Heart right ventricle (tissue), 16 donors: ENCODE results near the gene EPN2. TPM values are rescaled to one million over a fixed set of nuclear protein-coding genes. Genes with fewer than 3 reads are reported as not detected.
A peak's percentile ranks its signal among the peaks of the same experiment; 100 is the strongest.

ENCODE experiments used
- ATAC-seq, 8 donors: fragments of 200-7000 bp; cut with Tn5 transposase; one replicate each; pipeline ENCODE4 v1.9.1; 2020; ENCODE audit warnings: mild to moderate bottlenecking in 8 of 8, moderate library complexity in 8 of 8, moderate number of reproducible peaks in 1 of 8
- DNase-seq, 2 donors: peaks; one replicate each; pipeline ENCODE4 v3.0.0-alpha.2; 2020
- H3K27ac ChIP-seq, 10 donors: fragments of 200-600 bp; sonication (generic) in 2 of 10; one replicate each; pipeline versions ENCODE4 v1.5.0 to v1.8.0; 2020 to 2022; ENCODE audit warnings: mild to moderate bottlenecking in 3 of 10
- H3K27me3 ChIP-seq, 7 donors: fragments of 200-600 bp; one replicate each; pipeline ENCODE4 v1.8.0; 2021 to 2022; ENCODE audit warnings: mild to moderate bottlenecking in 2 of 7
- H3K36me3 ChIP-seq, 9 donors: fragments of 200-600 bp; sonication (generic) in 1 of 9; one replicate each; pipeline versions ENCODE4 v1.5.0 to v1.8.0; 2020 to 2022; ENCODE audit warnings: mild to moderate bottlenecking in 2 of 9
- H3K4me1 ChIP-seq, 9 donors: fragments of 200-600 bp; sonication (generic) in 1 of 9; one replicate each; pipeline versions ENCODE4 v1.5.0 to v1.8.0; 2020 to 2022; ENCODE audit warnings: mild to moderate bottlenecking in 4 of 9
- H3K4me3 ChIP-seq, 10 donors: fragments of 200-600 bp; sonication (generic) in 2 of 10; one replicate each; pipeline versions ENCODE4 v1.5.0 to v1.8.0; 2020 to 2022; ENCODE audit warnings: mild to moderate bottlenecking in 7 of 10, moderate library complexity in 2 of 10
- H3K9me3 ChIP-seq, 11 donors: fragments of 200-600 bp in 10 of 11; sonication (generic) in 2 of 11; one replicate each; pipeline versions ENCODE4 v1.5.0 to v1.8.0; 2013 to 2022; ENCODE audit warnings: mild to moderate bottlenecking in 2 of 11, control low read depth in 1 of 11, moderate library complexity in 1 of 11
- WGBS, 2 donors: extraction: QIAGEN DNeasy Blood & Tissue Kit; methylation state at CpG; one replicate each; pipeline ENCODE4 v1.1.7; 2013; ENCODE audit warnings: inconsistent platforms in 1 of 2; 5-methylcytosine and 5-hydroxymethylcytosine counted together
- intact Hi-C, 10 donors: fragments of 100-400 bp; cut with DNase I; formaldehyde crosslinking; loops; one replicate each; pipeline versions ENCODE4 v1.11.1 to v1.14.2; 2022
- polyA plus RNA-seq, 2 donors: library from polyadenylated mRNA; stranded (reverse); fragments of 200-250 nt; gene quantifications; one replicate each; pipeline ENCODE4 v1.2.3, GENCODE V29; 2013
- total RNA-seq, 10 donors: library from RNA; stranded (reverse); fragmentation: NEBNext Ultra II Directional in 3 of 10; extraction: Animal tissue kit (Norgen Biotek cat#: 25700) in 3 of 10; gene quantifications; one replicate each; pipeline versions ENCODE4 v1.2.1 to v1.2.4, GENCODE V29; 2021 to 2023
- TF ChIP-seq, protein P1 (sequence below), 9 donors: fragments of 200-600 bp; sonication (generic) in 2 of 9; IDR thresholded peaks; one replicate each; pipeline versions ENCODE4 v1.5.0 to v1.8.0; 2021 to 2022; ENCODE audit warnings: antibody characterized with exemption in 9 of 9, mild to moderate bottlenecking in 5 of 9, moderate library complexity in 1 of 9
- donor health status: Arrhythmogenic right ventricular cardiomyopathy.
- donor health status: ischemic (EF 13 %, LVEDD 7.1; RV severe dilation, severe dysfunction).
- donor health status: healthy with polysubstance abuse.
- donor health status: DM: no; HTN: yes; CAD: no.
- donor health status: DM: no; HTN: no; CAD: no.
- donor health status: ischemic (EF 25% LVEDD 6.9; RV normal size, moderate dysfunction).
- donor health status: ischemic (EF 25% LVEDD 5.7; RV mildly dilated, moderate dysfunction).
- donor health status: healthy.
- donor health status: DM: yes; HTN: yes; CAD: no.
- donor health status: Ischemic cardiomyopathy.
- donor health status: ischemic (EF 35%, LVEDD 5.7; RV mildly dilated, moderate dysfunction).
- donor health status: nonischemic (EF 11% LVEDD 7.7; RV severe dilation, severe dysfunction).
- donor health status: DM: yes; HTN: yes; CAD: no.
- donor health status: PGD.
- donor health status: ischemic (EF 29% LVEDD 5.4; RV normal size, mild dysfunction).
- donor health status: nonischemic (EF 23%, LVEDD 6.1; RV moderate dilation, normal function).

The EPN2 gene
- total and polyA plus RNA-seq, 12 donors = 20.0 to 83.1 (median 54.9) TPM

DNA sequence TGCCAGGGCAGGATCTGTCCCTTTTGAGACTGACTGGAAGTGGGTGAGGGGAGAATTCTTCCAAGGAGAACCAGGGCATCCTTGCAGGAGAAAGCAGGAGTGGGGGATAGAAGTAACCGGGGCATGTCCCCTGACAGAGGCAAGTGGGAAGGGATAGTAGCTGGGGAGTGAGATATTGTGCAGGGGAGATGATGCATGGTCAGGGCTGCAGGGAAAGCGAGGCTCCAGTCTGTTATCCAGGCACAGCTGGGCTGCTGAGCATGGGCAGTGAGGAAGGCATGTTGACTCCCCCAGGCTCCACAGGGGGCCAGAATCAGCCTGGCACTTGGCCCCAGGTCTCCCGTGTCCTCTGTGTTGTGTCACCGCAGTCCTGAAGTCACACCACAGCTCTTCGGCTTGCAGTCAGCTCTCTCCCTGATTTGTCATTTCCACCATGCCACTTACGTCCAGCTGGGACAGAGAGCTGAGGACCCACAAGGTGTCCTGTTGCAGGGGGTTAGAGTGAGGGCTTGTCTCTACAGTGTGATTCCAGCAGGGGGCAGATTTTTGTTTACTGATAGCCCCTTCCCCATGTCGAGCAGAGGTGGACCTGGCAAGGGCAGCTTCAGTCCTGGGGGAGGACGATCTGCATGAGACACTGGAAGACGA, 84.4 kb downstream of the EPN2 start:
- Histone ChIP-seq H3K4me3 (no peak overlapping the region), H3K4me1 (peaks cover 3 to 29% (median 19%) of the 10 kb centered on the region in 9 donors), H3K36me3 (peaks cover 0 to 37% (median 0%) of the 10 kb centered on the region in 9 donors), H3K27me3 (peaks cover 0 to 59% (median 0%) of the 10 kb centered on the region in 7 donors), H3K9me3 (peaks cover 0 to 13% (median 0%) of the 10 kb centered on the region in 11 donors), H3K27ac (no peak overlapping the region)
- ATAC-seq (peak in 3 of 8 donors; percentile 25 to 40 (median 36)), DNase-seq (no peak)
- TF ChIP-seq, protein P1, sequence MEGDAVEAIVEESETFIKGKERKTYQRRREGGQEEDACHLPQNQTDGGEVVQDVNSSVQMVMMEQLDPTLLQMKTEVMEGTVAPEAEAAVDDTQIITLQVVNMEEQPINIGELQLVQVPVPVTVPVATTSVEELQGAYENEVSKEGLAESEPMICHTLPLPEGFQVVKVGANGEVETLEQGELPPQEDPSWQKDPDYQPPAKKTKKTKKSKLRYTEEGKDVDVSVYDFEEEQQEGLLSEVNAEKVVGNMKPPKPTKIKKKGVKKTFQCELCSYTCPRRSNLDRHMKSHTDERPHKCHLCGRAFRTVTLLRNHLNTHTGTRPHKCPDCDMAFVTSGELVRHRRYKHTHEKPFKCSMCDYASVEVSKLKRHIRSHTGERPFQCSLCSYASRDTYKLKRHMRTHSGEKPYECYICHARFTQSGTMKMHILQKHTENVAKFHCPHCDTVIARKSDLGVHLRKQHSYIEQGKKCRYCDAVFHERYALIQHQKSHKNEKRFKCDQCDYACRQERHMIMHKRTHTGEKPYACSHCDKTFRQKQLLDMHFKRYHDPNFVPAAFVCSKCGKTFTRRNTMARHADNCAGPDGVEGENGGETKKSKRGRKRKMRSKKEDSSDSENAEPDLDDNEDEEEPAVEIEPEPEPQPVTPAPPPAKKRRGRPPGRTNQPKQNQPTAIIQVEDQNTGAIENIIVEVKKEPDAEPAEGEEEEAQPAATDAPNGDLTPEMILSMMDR (IDR thresholded peaks at IDR 0.05) = peak in 5 of 9 donors; percentile 10 to 23 (median 14)
- WGBS, 2 donors = 74 to 80% methylated on average over 9 of the region's 9 CpGs
- intact Hi-C loops = loop anchor here in 1 of 10 donors (5.0 kb wide), 1 partner anchor 41 kb away; the partner anchor contains the start of gene B9D1

DNA sequence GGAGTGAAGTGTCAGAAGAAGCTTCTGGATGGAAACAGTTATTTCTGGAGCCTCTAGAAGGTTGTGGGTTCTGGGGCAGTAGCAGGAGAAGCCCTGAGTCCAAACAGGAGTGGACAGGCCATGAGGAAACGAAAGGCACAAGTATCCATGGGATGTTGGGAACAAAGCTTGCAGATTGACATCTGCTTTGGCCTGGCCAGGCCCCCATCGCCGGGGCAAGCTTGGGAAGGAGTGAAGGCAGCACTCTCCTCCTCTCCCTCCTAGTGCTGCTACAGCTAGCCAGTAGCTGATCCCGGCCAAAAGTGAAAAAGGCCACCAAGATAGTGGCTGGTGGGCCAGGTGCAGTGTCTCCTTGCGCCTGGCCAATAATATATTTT, 85.0 kb downstream of the EPN2 start:
- Histone ChIP-seq H3K27ac (no peak overlapping the region), H3K9me3 (peaks cover 0 to 13% (median 0%) of the 10 kb centered on the region in 11 donors)
- 96 to 97% methylated on average over 5 of the region's 5 CpGs for WGBS, 2 donors

DNA sequence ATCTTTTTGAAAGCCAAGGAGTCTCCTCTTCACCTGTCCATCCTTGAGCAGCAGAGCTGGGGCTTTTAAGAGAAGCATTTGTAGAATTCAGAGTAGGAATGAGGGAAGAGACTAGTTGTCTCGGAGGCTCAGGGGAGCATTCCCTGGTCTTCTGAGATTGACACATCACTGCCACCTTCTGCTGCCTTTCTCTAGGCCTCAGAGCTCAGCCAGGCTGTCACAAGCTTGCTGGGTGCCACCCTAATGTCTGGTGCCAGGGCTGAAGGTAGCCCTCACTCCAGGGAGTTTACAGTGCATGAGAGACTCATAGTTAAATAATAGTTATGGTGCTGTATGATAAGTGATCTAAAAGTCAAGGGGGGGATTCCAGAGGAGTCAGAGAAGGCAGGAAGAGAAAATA, 85.7 kb downstream of the EPN2 start:
- TF ChIP-seq, protein P1 (IDR thresholded peaks at IDR 0.05) = no peak

More for the DNA sequence above, 85.0 kb downstream of the EPN2 start:
- Histone ChIP-seq H3K4me1 (peaks cover 1 to 24% (median 15%) of the 10 kb centered on the region in 9 donors), H3K36me3 (peaks cover 0 to 37% (median 0%) of the 10 kb centered on the region in 9 donors), H3K4me3 (no peak overlapping the region), H3K27me3 (peaks cover 0 to 54% (median 0%) of the 10 kb centered on the region in 7 donors)
- ATAC-seq = no peak
- DNase-seq = no peak
- TF ChIP-seq, protein P1 (IDR thresholded peaks at IDR 0.05) = no peak
- intact Hi-C loops = loop anchor here in 1 of 10 donors (5.0 kb wide), 1 partner anchor 40 kb away; the partner anchor contains the start of gene B9D1

DNA sequence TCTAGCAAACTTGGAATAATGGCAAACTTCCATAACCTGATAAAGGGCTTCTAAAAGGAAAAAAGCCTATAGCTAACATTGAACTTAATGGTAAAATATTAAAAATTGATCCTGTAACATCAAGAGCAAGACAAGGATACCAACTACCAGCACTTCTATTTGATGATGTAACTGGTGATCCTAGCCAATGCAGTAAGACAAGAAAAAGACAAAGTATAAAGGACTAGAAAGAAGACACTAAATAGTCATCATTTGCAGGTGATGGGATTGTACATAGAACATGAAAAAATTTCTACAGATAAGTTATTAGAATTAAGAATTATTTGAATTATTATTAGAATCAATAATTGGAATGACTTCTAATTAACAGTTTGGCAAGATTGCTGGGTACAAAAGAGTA, 88.4 kb downstream of the EPN2 start:
- Histone ChIP-seq H3K9me3 (peaks cover 0 to 13% (median 0%) of the 10 kb centered on the region in 11 donors), H3K27me3 (peaks cover 0 to 29% (median 0%) of the 10 kb centered on the region in 7 donors), H3K36me3 (peaks cover 0 to 59% (median 0%) of the 10 kb centered on the region in 9 donors), H3K27ac (no peak overlapping the region), H3K4me3 (no peak overlapping the region), H3K4me1 (peaks cover 0 to 15% (median 5%) of the 10 kb centered on the region in 9 donors)
- TF ChIP-seq, protein P1 (IDR thresholded peaks at IDR 0.05) = no peak
- no peak for ATAC-seq
- intact Hi-C loops = no loop called here
- DNase-seq = no peak

More for the DNA sequence above, 85.7 kb downstream of the EPN2 start:
- 88 to 93% methylated on average over 1 of the region's 1 CpG for WGBS, 2 donors
- Histone ChIP-seq H3K27me3 (peaks cover 0 to 47% (median 0%) of the 10 kb centered on the region in 7 donors), H3K36me3 (peaks cover 0 to 43% (median 0%) of the 10 kb centered on the region in 9 donors), H3K4me1 (peaks cover 0 to 17% (median 7%) of the 10 kb centered on the region in 9 donors), H3K4me3 (no peak overlapping the region), H3K27ac (peak overlapping the region in 1 of 10 donors; percentile 11), H3K9me3 (peaks cover 0 to 13% (median 0%) of the 10 kb centered on the region in 11 donors)
- intact Hi-C loops = loop anchor here in 1 of 10 donors (5.0 kb wide), 1 partner anchor 39 kb away; the partner anchor contains the start of gene B9D1
- DNase-seq = no peak
- peak in 1 of 8 donors; percentile 20 for ATAC-seq
